ENCODE data around the gene JAZF1.

Gene JAZF1

DNA sequence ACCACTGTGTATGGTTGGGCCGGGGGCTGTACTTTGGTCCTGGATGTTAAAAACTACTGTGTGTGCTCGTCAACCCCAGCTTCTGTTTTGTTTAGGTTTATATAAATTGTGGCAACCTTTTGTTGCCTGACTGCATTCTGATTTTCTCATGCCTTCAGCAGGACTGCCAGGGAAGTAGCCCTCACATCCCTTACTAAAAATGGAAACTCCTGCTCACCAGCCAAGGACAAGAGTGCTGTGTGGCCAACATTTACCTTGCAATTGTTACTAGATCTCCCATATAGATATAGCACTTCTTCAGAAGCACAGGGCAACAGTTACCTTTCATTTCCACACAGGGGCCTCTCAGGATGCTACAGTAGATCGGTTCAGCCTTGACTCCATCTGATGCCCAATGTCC is 266.2 kb downstream of the JAZF1 start:
- TF ChIP-seq, protein P1, sequence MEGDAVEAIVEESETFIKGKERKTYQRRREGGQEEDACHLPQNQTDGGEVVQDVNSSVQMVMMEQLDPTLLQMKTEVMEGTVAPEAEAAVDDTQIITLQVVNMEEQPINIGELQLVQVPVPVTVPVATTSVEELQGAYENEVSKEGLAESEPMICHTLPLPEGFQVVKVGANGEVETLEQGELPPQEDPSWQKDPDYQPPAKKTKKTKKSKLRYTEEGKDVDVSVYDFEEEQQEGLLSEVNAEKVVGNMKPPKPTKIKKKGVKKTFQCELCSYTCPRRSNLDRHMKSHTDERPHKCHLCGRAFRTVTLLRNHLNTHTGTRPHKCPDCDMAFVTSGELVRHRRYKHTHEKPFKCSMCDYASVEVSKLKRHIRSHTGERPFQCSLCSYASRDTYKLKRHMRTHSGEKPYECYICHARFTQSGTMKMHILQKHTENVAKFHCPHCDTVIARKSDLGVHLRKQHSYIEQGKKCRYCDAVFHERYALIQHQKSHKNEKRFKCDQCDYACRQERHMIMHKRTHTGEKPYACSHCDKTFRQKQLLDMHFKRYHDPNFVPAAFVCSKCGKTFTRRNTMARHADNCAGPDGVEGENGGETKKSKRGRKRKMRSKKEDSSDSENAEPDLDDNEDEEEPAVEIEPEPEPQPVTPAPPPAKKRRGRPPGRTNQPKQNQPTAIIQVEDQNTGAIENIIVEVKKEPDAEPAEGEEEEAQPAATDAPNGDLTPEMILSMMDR (IDR thresholded peaks at IDR 0.05; ENCODE audit: low read length, missing control alignments), result no peak
- no peak overlapping the region for H3K4me3 ChIP-seq (replicated peaks; ENCODE audit: low read depth, low read length)
- DNase-seq (ENCODE audit: low read depth), result no peak

DNA sequence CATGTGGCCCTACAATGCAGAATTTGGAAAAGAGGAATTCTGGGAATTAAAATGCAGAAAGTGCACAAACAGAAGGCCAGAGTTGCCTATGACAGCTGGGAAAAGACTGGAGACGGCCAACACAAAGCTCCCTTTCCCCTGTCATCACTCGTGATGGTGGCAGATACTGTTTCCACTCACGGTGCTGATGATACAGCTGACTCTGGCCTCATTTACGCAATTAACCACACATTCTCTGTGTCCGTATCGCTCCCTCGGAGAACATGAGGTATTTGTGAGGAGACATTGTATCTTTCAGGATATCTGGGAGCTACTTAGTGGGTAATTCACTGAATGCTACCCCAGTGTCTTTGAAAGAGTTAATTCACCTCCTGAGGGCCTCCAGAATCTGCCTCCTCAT is 267.8 kb downstream of the JAZF1 start:
- no peak for DNase-seq (ENCODE audit: low read depth)
- no peak overlapping the region for H3K4me3 ChIP-seq (replicated peaks; ENCODE audit: low read depth, low read length)
- TF ChIP-seq, protein P1 (IDR thresholded peaks at IDR 0.05; ENCODE audit: low read length, missing control alignments), result no peak

DNA sequence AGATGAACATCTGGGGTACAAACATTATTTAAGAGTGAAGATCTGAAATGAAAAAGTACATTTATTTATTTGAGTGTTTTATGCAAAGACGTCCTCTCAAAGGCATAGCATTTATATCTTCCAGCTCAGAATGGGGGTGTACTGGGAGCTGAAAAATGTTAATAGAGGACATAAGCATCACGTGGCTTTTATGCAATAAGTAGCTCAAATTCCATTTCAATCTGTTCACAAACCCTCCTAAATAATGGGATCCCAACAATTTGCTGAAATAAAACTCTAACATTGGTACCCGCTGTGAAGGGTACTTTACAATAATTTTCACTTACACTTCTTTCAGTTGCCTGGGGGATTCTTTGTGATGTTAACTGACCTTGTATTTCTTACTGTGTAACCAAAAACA is 268.7 kb downstream of the JAZF1 start:
- no peak overlapping the region for H3K4me3 ChIP-seq (replicated peaks; ENCODE audit: low read depth, low read length)
- TF ChIP-seq, protein P1 (IDR thresholded peaks at IDR 0.05; ENCODE audit: low read length, missing control alignments), result no peak
- no peak for DNase-seq (ENCODE audit: low read depth)

DNA sequence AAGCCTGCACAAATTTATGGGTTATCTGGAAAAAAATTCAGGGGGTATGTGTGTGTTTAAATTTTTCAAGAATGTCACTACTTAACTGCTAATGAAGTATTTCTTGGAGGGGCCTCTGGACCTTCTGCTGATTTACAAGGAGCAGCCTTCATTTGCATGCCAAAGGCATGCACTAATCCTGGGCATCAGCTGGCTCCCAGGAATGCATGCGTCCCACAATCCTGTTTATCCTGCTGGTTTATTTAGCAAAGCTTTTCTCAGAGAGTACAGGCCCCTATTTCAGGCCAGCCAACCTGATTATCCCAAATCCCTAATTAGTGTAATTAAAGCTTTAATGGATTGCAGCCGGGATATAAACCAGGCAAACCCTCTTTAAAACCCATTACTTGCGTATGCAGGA is 270.3 kb downstream of the JAZF1 start:
- DNase-seq (ENCODE audit: low read depth), result no peak
- no peak overlapping the region for H3K4me3 ChIP-seq (replicated peaks; ENCODE audit: low read depth, low read length)
- TF ChIP-seq, protein P1 (IDR thresholded peaks at IDR 0.05; ENCODE audit: low read length, missing control alignments), result no peak

DNA sequence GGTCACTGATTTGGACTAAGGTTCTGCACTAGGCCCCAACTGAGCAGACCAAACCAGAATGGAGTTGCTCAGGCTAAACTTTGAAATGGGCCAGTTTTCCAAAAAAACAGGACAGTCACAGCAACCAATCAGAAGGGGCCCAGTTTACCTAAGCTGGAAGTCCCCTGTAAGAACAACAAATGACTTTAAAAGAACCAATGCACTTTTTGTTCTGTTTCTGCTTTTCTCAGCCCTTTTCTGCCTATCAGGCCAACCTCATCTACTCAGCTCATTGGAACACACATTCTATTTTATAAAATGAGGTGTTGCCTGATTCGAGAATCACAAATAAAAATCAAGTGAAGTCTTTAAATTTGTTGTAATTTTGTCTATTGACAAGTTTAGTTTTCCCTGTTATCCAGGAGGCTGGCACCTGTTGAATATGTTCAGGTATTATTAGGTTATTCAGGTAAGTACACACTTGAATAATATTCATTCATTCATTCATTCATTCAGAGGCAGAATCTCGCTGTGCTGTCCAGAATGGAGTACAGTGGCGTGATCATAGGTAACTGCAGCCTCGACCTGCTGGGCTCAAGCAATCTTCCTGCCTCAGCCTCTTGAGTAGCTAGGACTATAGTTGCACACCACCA is 271.9 kb downstream of the JAZF1 start:
- no peak overlapping the region for H3K4me3 ChIP-seq (replicated peaks; ENCODE audit: low read depth, low read length)
- no peak for DNase-seq (ENCODE audit: low read depth)
- TF ChIP-seq, protein P1 (IDR thresholded peaks at IDR 0.05; ENCODE audit: low read length, missing control alignments), result no peak

DNA sequence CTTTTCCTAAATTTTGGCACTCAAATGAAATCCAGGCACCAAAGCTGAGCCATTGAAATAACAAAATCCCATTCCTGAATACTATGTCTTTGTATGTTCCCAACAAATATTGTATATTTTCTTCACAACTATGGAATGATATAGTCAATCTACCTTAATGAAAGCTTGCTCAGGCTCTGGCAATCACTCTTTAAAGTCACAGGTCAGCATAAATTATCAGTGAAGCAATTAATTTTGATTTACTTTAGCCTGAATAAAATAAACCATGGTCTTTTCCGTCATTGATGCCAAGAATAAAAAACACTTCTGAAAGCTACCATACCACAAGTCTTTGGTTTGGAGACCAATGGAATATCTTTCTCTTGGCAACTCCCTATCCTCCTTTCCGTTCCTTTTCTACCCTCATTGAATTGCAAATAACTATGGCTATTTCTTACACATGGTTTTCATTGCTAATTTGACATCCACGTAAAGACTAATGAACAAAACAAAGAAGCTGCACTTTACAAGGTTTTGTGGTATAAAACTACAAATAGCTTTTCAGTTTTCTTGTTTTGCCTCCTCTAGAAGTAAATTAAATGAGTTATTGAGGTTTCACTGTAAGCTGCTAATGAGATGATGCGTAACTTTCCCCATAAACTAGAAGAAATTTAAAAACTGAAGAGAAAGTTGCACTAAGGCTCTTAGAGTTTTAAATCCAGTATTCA is 274.1 kb downstream of the JAZF1 start:
- H3K4me3 ChIP-seq (replicated peaks; ENCODE audit: low read depth, low read length), result no peak overlapping the region
- no peak for DNase-seq (ENCODE audit: low read depth)
- TF ChIP-seq, protein P1 (IDR thresholded peaks at IDR 0.05; ENCODE audit: low read length, missing control alignments), result no peak

DNA sequence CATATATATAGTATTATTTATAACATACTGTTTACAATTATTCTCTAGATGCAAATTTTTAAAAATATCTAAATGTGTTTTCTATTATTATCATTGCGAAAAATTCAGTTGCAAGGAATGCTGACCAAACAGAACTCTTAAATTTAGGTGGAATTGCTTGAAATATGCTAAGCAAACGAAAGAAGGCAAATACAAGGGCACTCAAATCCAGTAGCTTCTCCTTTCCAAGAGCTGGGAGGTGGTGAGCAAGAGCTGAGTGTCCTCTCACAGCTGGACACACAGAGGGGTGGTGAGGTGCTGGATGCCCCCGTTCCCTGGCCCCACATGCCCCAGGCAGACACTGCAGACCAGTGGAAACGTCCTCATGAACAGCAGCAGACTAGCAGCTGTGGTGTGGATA is 274.6 kb downstream of the JAZF1 start:
- no peak for DNase-seq (ENCODE audit: low read depth)
- H3K4me3 ChIP-seq (replicated peaks; ENCODE audit: low read depth, low read length), result no peak overlapping the region
- TF ChIP-seq, protein P1 (IDR thresholded peaks at IDR 0.05; ENCODE audit: low read length, missing control alignments), result no peak
